Memory B cell (primary cell): ENCODE results near the gene DLG5.

ENCODE experiments used
- ATAC-seq: fragments of 150-1000 bp; cut with Tn5 transposase; 2 replicates; pipeline ENCODE4 v1.10.0; 2021; ENCODE audit warnings: low read depth, mild to moderate bottlenecking, moderate library complexity
- DNase-seq, 2 donors: peaks; one replicate each; pipeline ENCODE4 v3.0.0; 2022; ENCODE audit warnings: low spot score in 2 of 2
- H3K27ac Mint-ChIP-seq: one replicate; pipeline ENCODE4 v1.8.0; 2022; ENCODE audit warnings: mild to moderate bottlenecking, moderate library complexity, mixed read lengths
- H3K27me3 Mint-ChIP-seq: one replicate; pipeline ENCODE4 v1.8.0; 2022; ENCODE audit warnings: mixed read lengths
- H3K36me3 Mint-ChIP-seq: one replicate; pipeline ENCODE4 v1.8.0; 2022; ENCODE audit warnings: mild to moderate bottlenecking, mixed read lengths
- H3K4me1 Mint-ChIP-seq: one replicate; pipeline ENCODE4 v1.8.0; 2022; ENCODE audit warnings: mixed read lengths
- H3K4me3 Mint-ChIP-seq: one replicate; pipeline ENCODE4 v1.8.0; 2022; ENCODE audit warnings: mild to moderate bottlenecking, moderate library complexity, mixed read lengths
- H3K9me3 Mint-ChIP-seq: one replicate; pipeline ENCODE4 v1.8.0; 2022; ENCODE audit warnings: mixed read lengths

The DLG5 gene, protein sequence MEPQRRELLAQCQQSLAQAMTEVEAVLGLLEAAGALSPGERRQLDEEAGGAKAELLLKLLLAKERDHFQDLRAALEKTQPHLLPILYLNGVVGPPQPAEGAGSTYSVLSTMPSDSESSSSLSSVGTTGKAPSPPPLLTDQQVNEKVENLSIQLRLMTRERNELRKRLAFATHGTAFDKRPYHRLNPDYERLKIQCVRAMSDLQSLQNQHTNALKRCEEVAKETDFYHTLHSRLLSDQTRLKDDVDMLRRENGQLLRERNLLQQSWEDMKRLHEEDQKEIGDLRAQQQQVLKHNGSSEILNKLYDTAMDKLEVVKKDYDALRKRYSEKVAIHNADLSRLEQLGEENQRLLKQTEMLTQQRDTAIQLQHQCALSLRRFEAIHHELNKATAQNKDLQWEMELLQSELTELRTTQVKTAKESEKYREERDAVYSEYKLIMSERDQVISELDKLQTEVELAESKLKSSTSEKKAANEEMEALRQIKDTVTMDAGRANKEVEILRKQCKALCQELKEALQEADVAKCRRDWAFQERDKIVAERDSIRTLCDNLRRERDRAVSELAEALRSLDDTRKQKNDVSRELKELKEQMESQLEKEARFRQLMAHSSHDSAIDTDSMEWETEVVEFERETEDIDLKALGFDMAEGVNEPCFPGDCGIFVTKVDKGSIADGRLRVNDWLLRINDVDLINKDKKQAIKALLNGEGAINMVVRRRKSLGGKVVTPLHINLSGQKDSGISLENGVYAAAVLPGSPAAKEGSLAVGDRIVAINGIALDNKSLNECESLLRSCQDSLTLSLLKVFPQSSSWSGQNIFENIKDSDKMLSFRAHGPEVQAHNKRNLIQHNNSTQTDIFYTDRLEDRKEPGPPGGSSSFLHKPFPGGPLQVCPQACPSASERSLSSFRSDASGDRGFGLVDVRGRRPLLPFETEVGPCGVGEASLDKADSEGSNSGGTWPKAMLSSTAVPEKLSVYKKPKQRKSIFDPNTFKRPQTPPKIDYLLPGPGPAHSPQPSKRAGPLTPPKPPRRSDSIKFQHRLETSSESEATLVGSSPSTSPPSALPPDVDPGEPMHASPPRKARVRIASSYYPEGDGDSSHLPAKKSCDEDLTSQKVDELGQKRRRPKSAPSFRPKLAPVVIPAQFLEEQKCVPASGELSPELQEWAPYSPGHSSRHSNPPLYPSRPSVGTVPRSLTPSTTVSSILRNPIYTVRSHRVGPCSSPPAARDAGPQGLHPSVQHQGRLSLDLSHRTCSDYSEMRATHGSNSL (N-terminal part only)

DNA sequence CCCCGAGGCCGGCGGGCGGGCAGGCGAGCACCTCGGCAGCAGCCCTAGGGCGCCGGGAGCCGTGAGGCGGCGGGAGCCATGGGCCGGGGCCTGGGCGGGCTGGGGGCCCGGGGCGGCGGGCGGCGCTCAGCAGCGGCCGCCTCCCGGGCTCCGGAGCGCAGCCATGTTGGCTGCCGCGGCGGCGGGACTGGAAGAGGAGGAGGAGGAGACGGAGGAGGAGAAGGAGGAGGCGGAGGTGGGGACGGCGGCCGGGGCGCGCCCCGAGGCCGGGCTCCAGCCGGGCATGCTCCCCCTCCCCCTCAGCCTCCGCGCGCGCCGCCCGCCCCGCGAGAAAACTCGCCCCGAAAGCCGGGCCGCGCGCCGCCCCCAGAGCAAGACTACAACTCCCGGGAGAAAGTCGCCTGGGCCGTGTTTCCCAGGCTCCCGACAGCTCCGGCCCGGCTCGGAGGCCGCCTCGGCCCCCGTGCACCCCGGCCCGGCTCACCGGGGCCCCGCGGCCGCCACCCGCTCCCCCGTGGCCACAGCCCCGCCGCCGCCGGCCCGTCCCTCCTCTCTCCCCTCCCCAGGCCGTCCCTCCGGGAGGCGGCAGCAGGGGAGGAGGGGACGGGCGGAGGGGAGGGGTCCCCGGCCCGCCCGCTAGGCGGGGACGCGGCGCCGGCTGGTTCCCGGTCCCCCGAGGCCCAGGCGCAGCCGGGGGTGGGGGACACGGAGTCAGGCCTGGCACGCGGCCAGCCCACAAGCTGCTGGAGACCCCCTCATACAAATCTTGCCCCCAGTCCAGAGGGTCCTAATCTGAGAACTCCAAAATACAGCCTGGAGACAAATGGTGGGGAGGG lies at the start of gene DLG5:
Gene DLG5 (minus strand): TSS at position 190 of the 836 bp plus-strand sequence. CDS start 235 bp downstream, outside the sequence.
- H3K27ac Mint-ChIP-seq, result no peak within 1 kb of the TSS
- H3K27me3 Mint-ChIP-seq, result peaks cover 23% of the 10 kb centered on the region
- H3K4me1 Mint-ChIP-seq, result peaks cover 3% of the 10 kb centered on the region
- peak within 1 kb of the TSS; percentile 71 for H3K4me3 Mint-ChIP-seq
- no peaks in the 10 kb centered on the region for H3K36me3 Mint-ChIP-seq
- no peaks in the 10 kb centered on the region for H3K9me3 Mint-ChIP-seq
- DNase-seq (no peak), ATAC-seq (peak; percentile 44)

DNA sequence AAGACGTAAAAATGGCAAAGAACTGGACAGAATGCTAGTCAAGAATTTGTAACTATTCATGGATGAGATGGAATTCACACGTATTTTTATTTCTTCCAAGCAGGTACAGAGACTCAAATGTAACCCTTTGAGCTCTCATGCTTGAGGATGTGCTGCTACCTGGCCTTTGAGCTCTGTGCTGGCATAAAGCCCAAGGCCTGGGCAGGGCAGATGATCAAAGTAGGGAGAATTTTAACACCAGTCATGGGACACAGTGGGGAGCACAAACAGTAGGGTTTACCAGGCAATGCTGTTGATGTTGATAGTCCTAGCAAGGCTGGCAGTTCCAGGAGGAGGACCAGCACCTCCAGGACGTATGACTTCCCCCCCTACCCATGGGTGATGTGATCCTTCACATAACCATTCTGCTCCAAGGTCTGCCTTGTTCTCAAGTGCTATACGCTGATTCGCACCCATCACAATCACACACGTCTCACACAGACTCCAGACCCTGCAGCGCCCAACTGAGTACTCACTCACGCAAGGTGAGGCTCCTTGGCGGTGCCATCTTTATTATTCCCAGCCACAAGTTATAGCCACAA lies 48.6 kb upstream of the DLG5 start:
- no peak for ATAC-seq
- Mint-ChIP-seq H3K27me3 (no peaks in the 10 kb centered on the region), H3K27ac (no peak overlapping the region), H3K4me3 (no peak overlapping the region), H3K4me1 (no peaks in the 10 kb centered on the region), H3K9me3 (no peaks in the 10 kb centered on the region), H3K36me3 (peaks cover 29% of the 10 kb centered on the region)
- no peak for DNase-seq

DNA sequence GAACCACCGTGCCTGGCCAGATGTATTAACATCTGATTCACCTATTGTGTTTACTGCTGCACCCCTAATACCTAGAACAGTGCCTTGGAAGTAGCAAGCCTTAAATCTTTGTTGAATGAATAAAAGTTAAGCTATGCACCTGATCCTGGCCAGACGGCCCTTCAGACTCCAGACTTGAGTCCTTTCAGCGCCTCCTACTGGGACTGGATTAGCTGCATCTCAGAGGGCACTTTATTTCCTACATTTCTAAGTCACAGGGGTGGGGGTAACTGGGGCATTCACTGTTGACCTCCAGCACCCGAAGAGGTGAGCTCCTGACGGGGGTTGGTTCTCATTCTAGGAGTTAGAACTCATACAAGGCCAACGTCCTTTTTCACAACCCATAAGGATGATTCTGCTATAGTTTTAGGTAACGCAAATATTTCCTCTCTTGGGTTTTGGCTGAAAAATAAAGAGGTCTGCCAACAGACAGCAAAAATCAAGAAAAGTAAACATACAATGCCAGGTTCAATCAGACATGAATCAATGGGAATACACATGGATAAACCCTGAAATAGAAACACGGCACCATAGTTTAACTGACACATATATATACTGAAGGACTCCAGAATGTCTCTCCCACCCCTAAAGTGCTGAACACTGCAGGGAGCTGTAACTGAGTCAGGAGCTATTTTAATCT lies 48.0 kb upstream of the DLG5 start:
- Mint-ChIP-seq H3K4me1 (no peaks in the 10 kb centered on the region), H3K27ac (no peak overlapping the region), H3K27me3 (no peaks in the 10 kb centered on the region), H3K36me3 (peaks cover 23% of the 10 kb centered on the region), H3K4me3 (no peak overlapping the region), H3K9me3 (no peaks in the 10 kb centered on the region)
- DNase-seq, result no peak
- ATAC-seq, result no peak

DNA sequence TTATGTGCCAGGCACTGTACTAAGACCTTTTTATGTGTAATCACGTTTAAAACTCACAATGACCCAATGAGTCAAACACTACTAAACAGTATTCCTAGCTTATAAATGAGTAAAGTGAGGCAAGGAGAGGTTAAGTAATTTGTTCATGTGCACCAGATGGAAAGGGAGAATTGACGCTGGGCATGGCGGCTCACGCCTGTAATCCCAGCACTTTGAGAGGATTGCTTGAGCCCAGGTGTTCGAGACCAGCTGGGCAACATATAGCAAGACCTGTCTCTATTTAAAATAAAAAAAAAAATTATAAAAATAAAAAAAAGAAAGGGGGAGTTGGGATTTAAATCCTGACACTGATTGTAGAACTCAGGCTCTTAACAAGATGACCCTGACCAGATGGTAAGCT lies 46.7 kb upstream of the DLG5 start:
- H3K4me1 Mint-ChIP-seq, result no peaks in the 10 kb centered on the region
- H3K36me3 Mint-ChIP-seq, result peaks cover 16% of the 10 kb centered on the region
- DNase-seq (no peak), ATAC-seq (no peak)
- no peak overlapping the region for H3K4me3 Mint-ChIP-seq
- H3K27ac Mint-ChIP-seq, result no peak overlapping the region
- no peaks in the 10 kb centered on the region for H3K9me3 Mint-ChIP-seq
- H3K27me3 Mint-ChIP-seq, result no peaks in the 10 kb centered on the region

DNA sequence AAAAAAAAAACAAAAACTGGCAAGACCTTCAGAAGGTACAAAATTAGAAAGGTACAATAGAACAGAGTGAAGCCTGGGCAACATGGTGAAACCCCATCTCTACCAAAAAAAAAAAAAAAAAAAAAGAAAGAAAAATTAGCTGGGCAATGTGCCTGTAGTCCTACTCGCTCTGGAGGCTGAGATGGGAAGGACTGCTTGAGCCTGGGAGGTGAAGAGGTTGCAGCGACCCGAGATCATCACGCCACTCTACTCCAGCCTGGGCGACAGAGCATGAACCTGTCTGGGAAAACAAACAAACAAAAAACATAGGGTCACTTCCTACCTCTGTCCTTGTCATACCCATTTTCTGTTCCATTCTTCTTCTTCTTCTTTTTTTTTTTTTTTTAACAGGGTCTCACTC lies 45.6 kb upstream of the DLG5 start:
- Mint-ChIP-seq H3K27me3 (no peaks in the 10 kb centered on the region), H3K27ac (no peak overlapping the region), H3K4me3 (no peak overlapping the region)

DNA sequence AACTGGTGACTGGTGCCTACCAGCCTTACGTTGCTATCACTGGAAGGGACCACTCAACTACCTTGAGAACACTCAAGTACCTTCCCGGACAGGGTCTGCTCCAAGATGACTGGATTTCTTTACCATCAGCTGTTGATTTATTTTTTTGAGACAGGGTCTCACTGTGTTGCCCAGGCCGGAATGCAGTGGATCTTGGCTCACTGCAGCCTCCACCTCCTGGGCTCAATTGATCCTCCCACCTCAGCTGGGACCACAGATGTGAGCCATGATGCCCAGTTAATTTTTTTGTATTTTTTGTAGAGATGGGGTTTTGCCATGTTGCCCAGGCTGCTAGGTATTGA lies 45.2 kb upstream of the DLG5 start:
- ATAC-seq, result no peak
- Mint-ChIP-seq H3K9me3 (no peaks in the 10 kb centered on the region), H3K4me3 (no peak overlapping the region), H3K4me1 (peaks cover 1% of the 10 kb centered on the region), H3K36me3 (peaks cover 5% of the 10 kb centered on the region), H3K27ac (no peak overlapping the region), H3K27me3 (peaks cover 1% of the 10 kb centered on the region)
- no peak for DNase-seq

More for the DNA sequence above, 45.6 kb upstream of the DLG5 start:
- Mint-ChIP-seq H3K36me3 (peaks cover 8% of the 10 kb centered on the region), H3K9me3 (no peaks in the 10 kb centered on the region), H3K4me1 (no peaks in the 10 kb centered on the region)
- ATAC-seq (no peak), DNase-seq (no peak)

DNA sequence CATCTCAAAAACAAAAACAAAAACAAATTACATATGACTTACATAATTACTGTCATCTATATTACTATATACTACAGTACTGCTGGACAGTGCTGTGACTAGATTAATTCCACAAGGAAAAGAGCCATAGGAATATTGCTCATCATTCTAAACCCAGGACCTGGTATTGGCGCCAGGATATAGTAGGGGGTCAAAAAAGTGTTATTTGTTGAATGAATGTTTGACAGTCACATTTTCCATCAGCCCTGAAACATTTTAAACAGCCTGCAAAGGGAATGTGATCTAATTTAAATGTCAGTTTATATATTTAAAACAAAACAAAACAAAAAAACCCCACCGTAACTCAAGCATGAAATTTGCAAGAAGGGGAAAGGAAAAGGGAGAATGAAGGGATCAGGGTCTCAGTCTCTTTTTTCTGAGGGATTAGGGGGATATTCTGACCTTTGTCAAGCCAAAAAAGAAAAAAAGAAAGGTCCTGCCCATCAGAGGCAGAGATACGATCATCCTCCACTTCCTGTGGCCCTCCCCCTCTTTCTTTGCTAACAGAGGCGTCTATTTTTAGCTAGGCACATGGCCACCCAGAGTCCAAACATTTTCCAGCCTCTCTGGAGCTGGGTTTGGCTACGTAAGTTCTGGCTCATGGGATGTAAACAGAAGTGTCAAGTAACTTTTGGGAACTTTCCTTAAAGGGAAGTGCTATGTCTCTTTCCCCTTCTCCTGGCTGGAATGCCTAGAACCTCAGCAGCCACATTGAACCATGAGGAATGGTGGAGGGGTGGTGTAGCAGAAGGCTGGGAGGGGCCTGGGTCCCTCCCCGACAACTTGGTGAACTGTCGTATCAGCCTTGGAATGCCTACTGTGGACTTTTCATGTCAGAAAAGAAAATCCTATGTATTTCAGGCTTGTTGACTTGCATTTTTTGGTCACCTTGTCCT lies 44.6 kb upstream of the DLG5 start:
- Mint-ChIP-seq H3K4me3 (no peak overlapping the region), H3K27ac (no peak overlapping the region), H3K27me3 (peaks cover 4% of the 10 kb centered on the region), H3K4me1 (peaks cover 2% of the 10 kb centered on the region), H3K36me3 (peaks cover 5% of the 10 kb centered on the region), H3K9me3 (no peaks in the 10 kb centered on the region)
- DNase-seq (no peak), ATAC-seq (no peak)

DNA sequence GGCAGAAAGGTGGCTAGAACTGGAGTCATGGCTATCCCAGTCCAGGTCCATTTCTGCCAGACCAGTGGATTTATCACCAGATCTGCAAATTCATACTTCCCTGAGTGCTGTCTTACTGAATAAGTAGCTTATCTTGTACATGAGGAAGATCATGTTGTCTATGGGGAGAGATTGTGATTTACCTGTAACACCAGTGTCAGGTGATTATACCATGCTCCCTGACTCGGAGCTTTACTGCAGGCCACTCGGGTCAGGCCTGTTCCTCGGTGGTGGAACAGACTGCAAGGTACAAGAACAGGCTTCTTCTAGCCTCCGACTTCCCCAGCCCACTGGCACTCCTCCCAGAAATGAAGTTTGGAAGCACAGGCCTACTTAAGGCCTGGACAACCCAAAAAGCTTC lies 42.6 kb upstream of the DLG5 start:
- Mint-ChIP-seq H3K9me3 (peaks cover 3% of the 10 kb centered on the region), H3K27me3 (peaks cover 7% of the 10 kb centered on the region), H3K4me1 (peaks cover 2% of the 10 kb centered on the region)

DNA sequence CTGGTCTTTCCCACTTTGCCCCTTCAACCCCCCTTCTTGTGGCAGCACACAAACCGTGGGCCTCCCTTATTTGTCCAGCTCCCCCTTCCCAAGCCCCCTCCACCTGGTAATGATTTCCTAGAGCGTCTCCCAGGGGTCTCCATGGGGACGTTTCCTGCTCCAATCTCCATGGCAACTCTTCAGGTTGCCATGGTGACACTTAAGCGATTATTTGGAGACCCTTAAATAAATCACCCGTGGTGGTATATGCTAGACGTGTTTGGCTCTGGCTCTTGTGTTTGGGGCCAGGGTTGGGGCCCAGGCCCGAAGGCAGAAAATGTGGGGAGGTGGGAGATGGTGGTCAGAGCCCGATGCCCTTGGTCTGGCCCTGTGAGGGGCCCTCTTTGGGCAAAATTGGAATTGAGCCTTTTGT lies 41.1 kb upstream of the DLG5 start:
- ATAC-seq, result no peak
- Mint-ChIP-seq H3K36me3 (peaks cover 5% of the 10 kb centered on the region), H3K9me3 (peaks cover 4% of the 10 kb centered on the region), H3K27ac (no peak overlapping the region), H3K27me3 (peaks cover 7% of the 10 kb centered on the region), H3K4me3 (no peak overlapping the region), H3K4me1 (peaks cover 2% of the 10 kb centered on the region)
- no peak for DNase-seq

More for the DNA sequence above, 42.6 kb upstream of the DLG5 start:
- ATAC-seq, result no peak
- Mint-ChIP-seq H3K27ac (no peak overlapping the region), H3K4me3 (no peak overlapping the region), H3K36me3 (peaks cover 5% of the 10 kb centered on the region)
- DNase-seq, result no peak

DNA sequence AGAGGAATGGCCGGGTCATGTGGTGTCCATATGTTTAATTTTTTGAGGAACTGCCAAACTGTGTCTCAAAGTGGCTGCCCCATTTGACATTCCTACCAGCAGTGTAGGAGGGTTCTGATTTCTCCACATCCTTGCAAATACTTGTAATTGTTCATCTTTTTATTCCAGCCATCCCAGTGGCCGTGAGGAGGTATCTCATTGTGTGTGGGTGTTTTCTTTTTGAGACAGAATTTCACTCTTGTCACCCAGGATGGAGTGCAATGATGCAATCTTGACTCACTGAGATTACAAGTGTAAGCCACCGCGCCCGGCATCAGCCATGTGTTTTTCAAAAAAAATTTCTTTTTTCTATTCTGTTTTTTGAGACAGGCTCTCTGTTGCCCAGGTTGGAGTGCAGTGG lies 38.7 kb upstream of the DLG5 start:
- DNase-seq (no peak), ATAC-seq (no peak)
- H3K4me3 Mint-ChIP-seq, result no peak overlapping the region
- peaks cover 4% of the 10 kb centered on the region for H3K9me3 Mint-ChIP-seq
- peaks cover 7% of the 10 kb centered on the region for H3K27me3 Mint-ChIP-seq
- peaks cover 2% of the 10 kb centered on the region for H3K4me1 Mint-ChIP-seq
- H3K27ac Mint-ChIP-seq, result no peak overlapping the region
- peaks cover 4% of the 10 kb centered on the region for H3K36me3 Mint-ChIP-seq

DNA sequence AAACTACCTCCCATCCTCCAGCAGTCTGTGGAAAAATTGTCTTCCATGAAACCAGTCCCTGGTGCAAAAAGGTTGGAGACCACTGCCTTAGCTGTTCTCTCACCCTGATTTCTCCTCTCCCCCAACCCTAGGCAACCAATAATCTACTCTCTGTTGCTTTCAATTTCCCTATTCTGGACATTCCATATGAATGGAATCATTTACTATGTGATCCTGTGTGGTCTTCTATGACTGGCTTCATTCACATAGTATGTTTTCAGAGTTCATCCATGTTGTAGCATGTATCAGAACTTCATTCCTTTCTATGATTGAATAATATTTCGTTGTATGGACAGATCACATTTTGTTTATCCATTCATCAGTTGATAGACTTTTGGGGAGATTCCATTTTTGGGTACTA lies 38.3 kb upstream of the DLG5 start:
- Mint-ChIP-seq H3K27me3 (peaks cover 8% of the 10 kb centered on the region), H3K36me3 (peaks cover 4% of the 10 kb centered on the region), H3K27ac (no peak overlapping the region), H3K4me1 (peaks cover 2% of the 10 kb centered on the region), H3K4me3 (no peak overlapping the region), H3K9me3 (peaks cover 4% of the 10 kb centered on the region)
- DNase-seq, result no peak
- ATAC-seq, result no peak

DNA sequence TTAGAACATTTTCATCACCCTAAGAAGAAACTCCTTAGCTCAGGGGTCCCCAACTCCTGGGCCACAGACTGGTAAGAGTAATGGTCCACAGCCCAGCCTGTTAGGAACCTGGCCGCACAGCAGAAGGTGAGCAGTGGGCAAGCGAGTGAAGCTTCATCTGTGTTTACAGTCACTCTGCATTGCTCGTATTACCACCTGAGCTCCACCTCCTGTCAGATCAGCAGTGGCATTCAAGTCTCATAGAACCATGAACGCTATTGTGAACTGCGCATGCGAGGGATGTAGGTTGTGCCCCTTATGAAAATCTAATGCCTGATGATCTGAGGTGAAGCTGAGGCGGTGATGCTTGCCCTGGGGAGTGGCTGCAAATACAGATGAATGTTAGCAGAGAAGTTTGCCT lies 37.3 kb upstream of the DLG5 start:
- H3K4me1 Mint-ChIP-seq, result peaks cover 2% of the 10 kb centered on the region
- H3K27me3 Mint-ChIP-seq, result peaks cover 8% of the 10 kb centered on the region
- no peak overlapping the region for H3K4me3 Mint-ChIP-seq
- H3K27ac Mint-ChIP-seq, result no peak overlapping the region
- H3K36me3 Mint-ChIP-seq, result peaks cover 4% of the 10 kb centered on the region
- peaks cover 4% of the 10 kb centered on the region for H3K9me3 Mint-ChIP-seq
- ATAC-seq (no peak), DNase-seq (no peak)
